ENCODE data around the gene BCAS3. TPM values are rescaled to one million over a fixed set of nuclear protein-coding genes. Genes with fewer than 3 reads are reported as not detected.

The BCAS3 gene
- total RNA-seq, 3 donors from 2014 or later = 3.6 to 4.2 (median 4.1) TPM

DNA sequence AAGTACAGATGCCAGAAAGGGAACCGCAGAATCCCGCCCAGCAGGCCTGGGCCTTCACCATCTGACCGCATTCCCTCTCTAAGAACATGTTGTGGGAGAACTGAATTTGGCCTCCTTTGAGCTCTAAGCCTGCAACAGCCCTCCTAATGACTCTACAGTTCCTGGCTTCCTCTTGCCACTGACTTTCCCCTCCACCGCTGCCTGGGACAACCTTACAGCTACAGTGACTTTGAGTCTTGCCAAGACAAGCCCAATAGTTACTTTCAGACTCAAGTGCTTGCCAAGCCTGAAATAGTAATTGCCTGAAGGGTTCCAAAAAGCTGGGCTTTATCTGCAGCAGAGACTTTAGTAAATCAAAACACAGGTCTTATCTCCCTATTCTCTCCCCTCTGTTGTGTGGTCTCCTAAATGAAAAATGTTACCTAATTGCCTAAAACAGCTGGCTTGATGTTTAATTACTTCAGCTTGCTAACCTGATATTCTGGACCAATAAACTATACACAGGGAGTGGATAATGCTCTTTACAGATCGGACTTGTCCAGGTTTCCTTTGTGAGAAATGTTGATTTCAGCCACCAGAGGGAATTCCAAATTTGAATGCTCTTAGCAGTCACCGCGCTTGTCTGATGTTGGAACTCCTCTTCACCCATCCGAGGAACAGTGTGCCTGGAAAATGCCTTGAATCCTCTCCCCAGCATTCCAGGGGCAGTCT lies 636.9 kb downstream of the BCAS3 start:
- DNase-seq = no peak
- ATAC-seq = no peak
- no peak overlapping the region for H3K4me3 Mint-ChIP-seq
- H3K36me3 Mint-ChIP-seq (ENCODE audit: insufficient read depth) = peaks cover 4% of the 10 kb centered on the region
- H3K9me3 Mint-ChIP-seq = no peaks in the 10 kb centered on the region
- no peaks in the 10 kb centered on the region for H3K27me3 Mint-ChIP-seq (ENCODE audit: low read depth)
- no peaks in the 10 kb centered on the region for H3K4me1 Mint-ChIP-seq (ENCODE audit: low read depth)

DNA sequence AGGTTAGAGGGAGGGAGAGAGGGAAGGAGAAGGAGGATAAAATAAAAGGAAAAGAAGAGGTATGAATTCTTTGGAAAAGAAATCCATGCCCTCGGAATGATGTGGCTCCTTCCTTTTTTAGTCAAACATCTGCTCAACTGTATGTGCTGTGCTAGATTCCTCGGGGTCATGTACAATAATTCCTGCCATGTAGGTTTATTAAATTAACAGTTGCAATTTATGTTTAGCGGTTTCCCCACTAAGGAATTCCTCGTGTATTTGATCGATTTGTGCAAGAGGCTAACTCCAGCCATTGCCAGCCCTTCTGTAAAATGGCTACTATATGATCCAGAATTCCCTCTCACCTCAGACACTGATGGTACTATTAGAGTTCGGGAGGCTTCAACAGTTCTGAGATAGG lies 639.0 kb downstream of the BCAS3 start:
- no peak for DNase-seq
- ATAC-seq = no peak
- no peaks in the 10 kb centered on the region for H3K4me1 Mint-ChIP-seq (ENCODE audit: low read depth)
- peaks cover 4% of the 10 kb centered on the region for H3K36me3 Mint-ChIP-seq (ENCODE audit: insufficient read depth)
- no peaks in the 10 kb centered on the region for H3K27me3 Mint-ChIP-seq (ENCODE audit: low read depth)
- no peaks in the 10 kb centered on the region for H3K9me3 Mint-ChIP-seq
- no peak overlapping the region for H3K4me3 Mint-ChIP-seq

DNA sequence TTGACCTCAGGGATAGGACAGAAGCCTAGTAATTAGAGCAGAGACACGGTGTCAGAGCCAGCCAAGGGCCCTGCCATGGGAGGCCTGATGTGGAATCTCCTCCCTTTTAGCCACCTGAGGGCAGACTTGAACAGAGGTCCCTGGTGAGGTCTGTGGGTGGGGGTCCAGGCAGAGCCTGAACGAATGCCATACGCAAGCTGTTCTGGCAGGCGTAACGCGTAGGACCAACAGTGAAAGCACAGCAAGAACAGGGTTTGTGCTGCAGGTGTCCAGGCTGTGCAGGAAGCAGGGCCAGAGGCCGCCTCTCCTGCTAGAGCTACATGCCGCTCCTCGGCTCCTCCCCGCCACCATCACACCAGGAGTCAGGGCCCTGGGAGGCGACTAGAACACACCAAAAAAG lies 640.1 kb downstream of the BCAS3 start:
- H3K4me1 Mint-ChIP-seq (ENCODE audit: low read depth) = no peaks in the 10 kb centered on the region
- H3K4me3 Mint-ChIP-seq = no peak overlapping the region
- ATAC-seq (no peak), DNase-seq (no peak)
- peaks cover 4% of the 10 kb centered on the region for H3K36me3 Mint-ChIP-seq (ENCODE audit: insufficient read depth)
- H3K27me3 Mint-ChIP-seq (ENCODE audit: low read depth) = no peaks in the 10 kb centered on the region
- H3K9me3 Mint-ChIP-seq = no peaks in the 10 kb centered on the region

DNA sequence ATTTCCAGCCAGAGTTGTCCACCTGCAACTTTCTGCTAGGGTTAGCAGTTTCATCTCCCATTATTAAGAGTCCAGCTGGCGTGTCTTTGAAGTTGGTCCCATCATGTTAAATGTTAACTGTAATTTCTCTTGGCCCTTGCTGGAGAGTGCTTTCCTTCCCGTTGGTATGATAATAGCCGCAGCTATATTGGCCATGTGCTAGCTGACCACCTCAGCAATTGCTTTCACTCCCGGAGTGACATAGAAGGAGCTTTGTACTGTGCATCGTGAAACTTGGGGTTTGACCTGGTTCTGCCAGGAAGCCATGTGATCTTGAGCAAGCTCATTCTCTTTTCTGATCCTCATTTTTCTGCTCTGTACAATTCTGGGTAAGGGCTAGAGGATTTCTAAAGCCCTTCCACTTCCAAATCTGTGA lies 641.0 kb downstream of the BCAS3 start:
- Mint-ChIP-seq H3K27me3 (ENCODE audit: low read depth) (no peaks in the 10 kb centered on the region), H3K36me3 (ENCODE audit: insufficient read depth) (peaks cover 2% of the 10 kb centered on the region), H3K4me1 (ENCODE audit: low read depth) (no peaks in the 10 kb centered on the region), H3K4me3 (no peak overlapping the region), H3K9me3 (no peaks in the 10 kb centered on the region)
- ATAC-seq (no peak), DNase-seq (no peak)

DNA sequence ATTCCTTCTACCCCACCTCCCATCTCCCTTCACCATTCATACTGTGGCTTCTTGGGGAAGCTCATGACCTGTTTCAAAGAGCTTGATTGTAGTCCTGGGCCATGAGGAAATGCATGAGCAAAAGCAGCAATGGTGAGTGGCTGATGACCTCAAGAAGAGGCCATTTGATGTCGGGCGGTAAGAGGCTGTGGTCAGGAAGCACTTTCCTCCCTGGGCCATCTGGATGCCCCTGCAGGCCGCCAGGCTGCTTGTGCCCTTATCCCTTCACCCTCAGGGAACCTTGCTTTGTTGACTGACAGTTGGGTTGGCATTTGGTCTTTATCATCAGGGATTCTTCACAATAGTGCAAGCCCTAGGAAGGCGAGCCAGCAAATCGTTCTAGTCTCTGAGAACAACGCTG lies 643.7 kb downstream of the BCAS3 start:
- Mint-ChIP-seq H3K4me3 (no peak overlapping the region), H3K9me3 (no peaks in the 10 kb centered on the region), H3K4me1 (ENCODE audit: low read depth) (no peaks in the 10 kb centered on the region), H3K36me3 (ENCODE audit: insufficient read depth) (no peaks in the 10 kb centered on the region), H3K27me3 (ENCODE audit: low read depth) (no peaks in the 10 kb centered on the region)
- DNase-seq (no peak), ATAC-seq (no peak)

GRCh38 chr17:61322325-61323002 lies 644.8 kb downstream of the BCAS3 start:
- DNase-seq (no peak), ATAC-seq (no peak)
- Mint-ChIP-seq H3K4me3 (no peak overlapping the region), H3K27me3 (ENCODE audit: low read depth) (no peaks in the 10 kb centered on the region), H3K9me3 (no peaks in the 10 kb centered on the region), H3K36me3 (ENCODE audit: insufficient read depth) (no peaks in the 10 kb centered on the region), H3K4me1 (ENCODE audit: low read depth) (no peaks in the 10 kb centered on the region)

- no peak overlapping the region for H3K4me3 Mint-ChIP-seq
- no peaks in the 10 kb centered on the region for H3K9me3 Mint-ChIP-seq
- no peak for DNase-seq
- H3K4me1 Mint-ChIP-seq (ENCODE audit: low read depth) = no peaks in the 10 kb centered on the region
- H3K36me3 Mint-ChIP-seq (ENCODE audit: insufficient read depth) = no peaks in the 10 kb centered on the region
- no peak for ATAC-seq
- H3K27me3 Mint-ChIP-seq (ENCODE audit: low read depth) = no peaks in the 10 kb centered on the region
These were observed 645.6 kb downstream of the BCAS3 start for GRCh38 chr17:61323003-61323908.

DNA sequence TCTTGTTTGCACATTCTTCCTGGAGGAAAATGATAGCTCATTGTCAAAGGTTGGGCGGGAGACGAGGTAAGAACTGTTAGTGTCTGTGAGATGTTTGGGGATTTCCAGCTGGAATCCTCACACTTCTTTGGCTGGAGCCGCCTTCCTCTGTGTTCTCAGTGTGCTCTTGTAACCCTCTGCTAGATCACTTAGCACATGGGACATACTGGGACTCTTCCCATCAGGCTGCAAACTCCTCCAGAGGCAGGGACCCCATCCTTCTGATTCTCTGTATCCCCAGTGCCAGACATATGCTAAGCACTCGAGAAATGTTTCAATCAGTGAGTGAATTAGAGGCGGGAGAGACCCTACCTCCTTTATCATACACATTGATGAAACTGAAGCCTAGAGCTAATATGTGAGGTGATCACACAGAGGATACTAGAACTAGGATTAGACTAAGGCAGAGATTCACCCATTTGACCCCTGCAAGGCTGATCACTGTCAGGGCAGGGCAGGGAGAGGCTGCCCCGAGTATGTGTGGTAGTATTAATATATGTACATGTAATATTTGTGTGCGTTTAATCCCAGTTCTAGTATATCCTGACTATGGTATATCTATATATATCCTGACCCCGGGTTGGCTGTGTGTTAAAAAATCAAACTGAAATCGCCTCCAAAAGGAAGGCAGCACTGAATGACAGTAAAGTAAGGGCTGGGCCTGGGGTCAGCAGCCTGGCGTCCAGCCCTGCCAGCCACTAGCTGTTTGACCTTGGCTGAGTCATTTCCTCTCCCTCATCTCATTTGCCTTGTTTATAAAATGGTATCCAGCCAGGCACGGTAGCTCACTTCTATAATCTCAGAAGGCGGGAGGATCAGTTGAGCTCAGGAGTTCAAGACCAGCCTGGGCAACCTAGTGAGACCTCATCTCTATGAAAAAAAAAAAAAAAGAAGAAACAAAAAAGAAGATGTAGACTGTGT lies 646.5 kb downstream of the BCAS3 start:
- H3K4me3 Mint-ChIP-seq = no peak overlapping the region
- no peaks in the 10 kb centered on the region for H3K4me1 Mint-ChIP-seq (ENCODE audit: low read depth)
- ATAC-seq = no peak
- DNase-seq = no peak
- H3K36me3 Mint-ChIP-seq (ENCODE audit: insufficient read depth) = no peaks in the 10 kb centered on the region
- H3K9me3 Mint-ChIP-seq = no peaks in the 10 kb centered on the region
- H3K27me3 Mint-ChIP-seq (ENCODE audit: low read depth) = no peaks in the 10 kb centered on the region

GRCh38 chr17:61324950-61325349 lies 647.3 kb downstream of the BCAS3 start:
- ATAC-seq = no peak
- Mint-ChIP-seq H3K9me3 (no peaks in the 10 kb centered on the region), H3K4me3 (no peak overlapping the region), H3K27me3 (ENCODE audit: low read depth) (no peaks in the 10 kb centered on the region), H3K36me3 (ENCODE audit: insufficient read depth) (no peaks in the 10 kb centered on the region), H3K4me1 (ENCODE audit: low read depth) (no peaks in the 10 kb centered on the region)
- DNase-seq = no peak

DNA sequence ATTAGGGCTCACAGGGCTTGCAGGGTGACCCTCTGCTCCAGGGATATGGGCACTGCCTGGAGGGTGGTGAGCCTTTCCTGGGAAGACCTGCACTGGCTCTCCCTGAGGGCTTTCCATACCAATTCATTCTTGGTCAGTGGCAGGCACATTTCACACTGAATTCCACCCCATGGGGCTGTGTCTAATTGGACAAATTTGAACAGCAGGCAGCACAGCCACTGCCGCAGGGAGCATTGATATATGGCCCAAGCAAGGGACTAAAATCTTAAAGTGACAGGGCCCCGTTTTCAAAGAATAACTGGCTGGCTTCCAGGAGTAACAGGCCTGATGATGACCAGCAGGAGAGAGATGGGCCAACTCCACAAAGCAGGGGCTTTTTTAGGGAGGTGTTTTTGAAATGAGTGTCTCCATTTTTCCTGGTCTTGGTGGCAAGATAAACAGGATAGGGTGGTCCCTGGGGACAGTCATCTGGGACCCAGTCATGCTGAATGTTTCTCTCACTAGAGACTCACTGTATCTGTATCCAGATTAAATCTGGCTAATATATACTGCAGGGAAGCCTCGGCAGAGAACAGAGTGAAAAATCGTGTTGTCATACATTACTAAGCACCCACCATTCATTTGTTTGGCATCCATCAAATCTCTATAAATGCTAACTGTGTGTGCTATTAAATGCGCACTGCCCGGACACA lies 647.9 kb downstream of the BCAS3 start:
- DNase-seq (no peak), ATAC-seq (no peak)
- no peaks in the 10 kb centered on the region for H3K36me3 Mint-ChIP-seq (ENCODE audit: insufficient read depth)
- H3K9me3 Mint-ChIP-seq = no peaks in the 10 kb centered on the region
- no peaks in the 10 kb centered on the region for H3K4me1 Mint-ChIP-seq (ENCODE audit: low read depth)
- H3K4me3 Mint-ChIP-seq = no peak overlapping the region
- H3K27me3 Mint-ChIP-seq (ENCODE audit: low read depth) = no peaks in the 10 kb centered on the region

DNA sequence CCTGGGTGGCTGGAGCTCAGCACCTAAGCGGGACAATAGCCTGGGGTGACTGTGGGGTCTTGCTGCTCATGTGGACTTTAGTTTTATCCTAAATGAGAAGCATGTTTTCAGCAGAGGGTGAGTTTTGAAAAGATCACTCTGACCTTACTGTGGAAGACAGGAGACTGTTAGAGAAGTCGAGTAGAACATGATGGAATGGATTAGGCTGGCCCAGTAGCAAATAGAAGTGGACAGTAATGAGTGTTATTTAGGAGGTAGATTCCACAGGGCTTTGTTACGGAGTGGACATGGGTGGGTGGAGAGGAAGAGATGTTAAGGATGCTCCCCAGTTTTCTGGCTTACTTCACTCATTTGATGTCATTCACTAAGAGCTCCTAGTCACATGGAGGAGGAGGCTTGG lies 648.7 kb downstream of the BCAS3 start:
- Mint-ChIP-seq H3K36me3 (ENCODE audit: insufficient read depth) (no peaks in the 10 kb centered on the region), H3K4me3 (no peak overlapping the region), H3K27me3 (ENCODE audit: low read depth) (no peaks in the 10 kb centered on the region), H3K4me1 (ENCODE audit: low read depth) (no peaks in the 10 kb centered on the region), H3K9me3 (no peaks in the 10 kb centered on the region)
- ATAC-seq (no peak), DNase-seq (no peak)

GRCh38 chr17:61328351-61328750 lies 650.7 kb downstream of the BCAS3 start:
- DNase-seq (no peak), ATAC-seq (no peak)
- H3K27me3 Mint-ChIP-seq (ENCODE audit: low read depth) = no peaks in the 10 kb centered on the region
- H3K36me3 Mint-ChIP-seq (ENCODE audit: insufficient read depth) = no peaks in the 10 kb centered on the region
- no peak overlapping the region for H3K4me3 Mint-ChIP-seq
- no peaks in the 10 kb centered on the region for H3K9me3 Mint-ChIP-seq
- no peaks in the 10 kb centered on the region for H3K4me1 Mint-ChIP-seq (ENCODE audit: low read depth)
